PC-9 (cell line): ENCODE measurements around the gene ROR2.

Experiments
- EZH2 ChIP-seq: fragments of 200-600 bp; sonication (generic); IDR thresholded peaks from 2 replicates; pipeline ENCODE4 v1.8.0; 2017; ENCODE audit warnings: antibody characterized with exemption, low read depth
- TF ChIP-seq, protein P1 (sequence below): fragments of 200-600 bp; sonication (generic); conservative IDR thresholded peaks from 2 replicates; pipeline ENCODE4 v1.6.1; 2017; ENCODE audit warnings: mixed run types, antibody characterized with exemption, mild to moderate bottlenecking, moderate library complexity

DNA sequence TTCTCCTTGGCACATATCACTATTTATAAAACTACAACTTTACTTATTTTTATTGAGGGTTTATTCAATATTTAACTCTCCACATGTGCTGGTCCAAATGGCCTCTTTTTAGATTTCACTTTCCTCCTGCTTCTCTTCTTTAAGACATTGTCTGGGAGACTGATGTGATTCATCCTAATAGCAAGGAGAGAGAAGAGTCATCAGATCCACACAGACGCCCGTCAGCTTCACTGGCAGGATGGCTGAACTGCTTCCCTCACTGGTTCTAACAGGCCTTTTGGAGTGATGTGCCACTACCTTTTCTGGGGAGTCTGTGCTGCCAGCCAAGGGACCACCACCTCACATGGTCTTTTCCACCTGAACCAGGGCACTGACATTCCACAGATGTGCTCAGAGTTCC, 16.5 kb upstream of the ROR2 start:
- TF ChIP-seq, protein P1, sequence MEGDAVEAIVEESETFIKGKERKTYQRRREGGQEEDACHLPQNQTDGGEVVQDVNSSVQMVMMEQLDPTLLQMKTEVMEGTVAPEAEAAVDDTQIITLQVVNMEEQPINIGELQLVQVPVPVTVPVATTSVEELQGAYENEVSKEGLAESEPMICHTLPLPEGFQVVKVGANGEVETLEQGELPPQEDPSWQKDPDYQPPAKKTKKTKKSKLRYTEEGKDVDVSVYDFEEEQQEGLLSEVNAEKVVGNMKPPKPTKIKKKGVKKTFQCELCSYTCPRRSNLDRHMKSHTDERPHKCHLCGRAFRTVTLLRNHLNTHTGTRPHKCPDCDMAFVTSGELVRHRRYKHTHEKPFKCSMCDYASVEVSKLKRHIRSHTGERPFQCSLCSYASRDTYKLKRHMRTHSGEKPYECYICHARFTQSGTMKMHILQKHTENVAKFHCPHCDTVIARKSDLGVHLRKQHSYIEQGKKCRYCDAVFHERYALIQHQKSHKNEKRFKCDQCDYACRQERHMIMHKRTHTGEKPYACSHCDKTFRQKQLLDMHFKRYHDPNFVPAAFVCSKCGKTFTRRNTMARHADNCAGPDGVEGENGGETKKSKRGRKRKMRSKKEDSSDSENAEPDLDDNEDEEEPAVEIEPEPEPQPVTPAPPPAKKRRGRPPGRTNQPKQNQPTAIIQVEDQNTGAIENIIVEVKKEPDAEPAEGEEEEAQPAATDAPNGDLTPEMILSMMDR, result no peak
- TF ChIP-seq EZH2, result no peak
